Measurements from ENCODE around the gene CAP2.
"Not testable (repeated sequence)": the region's sequence is repeated elsewhere in the genome, so short reads cannot be mapped to it uniquely, and the experiment has no call there.

The CAP2 gene

GRCh38 chr6:17427062-17427461 lies 33.7 kb downstream of the CAP2 start:
- ATAC-seq, result no peak
- TF ChIP-seq CREB5 (CRISPR knock-in tag; IDR thresholded peaks at IDR 0.05; ENCODE audit: low read depth), result no peak
- no peak for TF ChIP-seq GLIS3 (CRISPR knock-in tag; IDR thresholded peaks at IDR 0.05)
- TF ChIP-seq PPARA (CRISPR knock-in tag; IDR thresholded peaks at IDR 0.05; ENCODE audit: borderline replicate concordance), result no peak
- no peak for TF ChIP-seq ZFP30 (CRISPR knock-in tag; IDR thresholded peaks at IDR 0.05)
- no peak for TF ChIP-seq TOX (CRISPR knock-in tag; IDR thresholded peaks at IDR 0.05; ENCODE audit: borderline replicate concordance)
- TF ChIP-seq ISL1 (CRISPR knock-in tag; IDR thresholded peaks at IDR 0.05), result no peak
- no peak for TF ChIP-seq PATZ1 (CRISPR knock-in tag; IDR thresholded peaks at IDR 0.05; ENCODE audit: borderline replicate concordance)
- TF ChIP-seq OSR1 (CRISPR knock-in tag; IDR thresholded peaks at IDR 0.05), result no peak
- no peak for TF ChIP-seq CSDC2 (CRISPR knock-in tag; IDR thresholded peaks at IDR 0.05)
- TF ChIP-seq ZNF8 (CRISPR knock-in tag; IDR thresholded peaks at IDR 0.05), result no peak
- TF ChIP-seq SNAI2 (CRISPR knock-in tag; IDR thresholded peaks at IDR 0.05), result no peak

GRCh38 chr6:17427617-17428016 lies 34.2 kb downstream of the CAP2 start:
- ATAC-seq, result no peak
- no peak for TF ChIP-seq TOX (CRISPR knock-in tag; IDR thresholded peaks at IDR 0.05; ENCODE audit: borderline replicate concordance)
- TF ChIP-seq ISL1 (CRISPR knock-in tag; IDR thresholded peaks at IDR 0.05), result no peak
- no peak for TF ChIP-seq CREB5 (CRISPR knock-in tag; IDR thresholded peaks at IDR 0.05; ENCODE audit: low read depth)
- no peak for TF ChIP-seq ZNF70 (CRISPR knock-in tag; IDR thresholded peaks at IDR 0.05)
- no peak for TF ChIP-seq ZNF8 (CRISPR knock-in tag; IDR thresholded peaks at IDR 0.05)
- no peak for TF ChIP-seq OSR1 (CRISPR knock-in tag; IDR thresholded peaks at IDR 0.05)
- TF ChIP-seq ARNTL (CRISPR knock-in tag; IDR thresholded peaks at IDR 0.05; ENCODE audit: borderline replicate concordance, low read depth), result no peak
- TF ChIP-seq BACH2 (CRISPR knock-in tag; IDR thresholded peaks at IDR 0.05; ENCODE audit: borderline replicate concordance), result no peak
- no peak for TF ChIP-seq ESRRG (CRISPR knock-in tag; IDR thresholded peaks at IDR 0.05)

GRCh38 chr6:17428595-17429120 lies 35.3 kb downstream of the CAP2 start:
- ATAC-seq, result not testable (repeated sequence)

GRCh38 chr6:17429383-17430061 lies 36.1 kb downstream of the CAP2 start:
- no peak for ATAC-seq
- no peak for TF ChIP-seq OSR1 (CRISPR knock-in tag; IDR thresholded peaks at IDR 0.05)
- no peak for TF ChIP-seq PPARA (CRISPR knock-in tag; IDR thresholded peaks at IDR 0.05; ENCODE audit: borderline replicate concordance)
- TF ChIP-seq ZFP30 (CRISPR knock-in tag; IDR thresholded peaks at IDR 0.05), result no peak
- TF ChIP-seq ZFP3 (CRISPR knock-in tag; IDR thresholded peaks at IDR 0.05), result no peak
- TF ChIP-seq ZC3H10 (CRISPR knock-in tag; IDR thresholded peaks at IDR 0.05), result no peak
- TF ChIP-seq GLIS3 (CRISPR knock-in tag; IDR thresholded peaks at IDR 0.05), result no peak
- TF ChIP-seq CSRNP3 (CRISPR knock-in tag; IDR thresholded peaks at IDR 0.05), result no peak
- TF ChIP-seq PATZ1 (CRISPR knock-in tag; IDR thresholded peaks at IDR 0.05; ENCODE audit: borderline replicate concordance), result no peak
- TF ChIP-seq POU6F1 (CRISPR knock-in tag; IDR thresholded peaks at IDR 0.05; ENCODE audit: borderline replicate concordance, low read depth), result no peak
- TF ChIP-seq TOX (CRISPR knock-in tag; IDR thresholded peaks at IDR 0.05; ENCODE audit: borderline replicate concordance), result no peak
- TF ChIP-seq TCF4 (CRISPR knock-in tag; IDR thresholded peaks at IDR 0.05; ENCODE audit: borderline replicate concordance), result no peak
- TF ChIP-seq CREB5 (CRISPR knock-in tag; IDR thresholded peaks at IDR 0.05; ENCODE audit: low read depth), result no peak
- no peak for TF ChIP-seq RARB (CRISPR knock-in tag; IDR thresholded peaks at IDR 0.05)
- TF ChIP-seq CSDC2 (CRISPR knock-in tag; IDR thresholded peaks at IDR 0.05), result no peak
- TF ChIP-seq ZNF565 (CRISPR knock-in tag; conservative IDR thresholded peaks at IDR 0.05; ENCODE audit: low read depth), result no peak
- TF ChIP-seq ISL1 (CRISPR knock-in tag; IDR thresholded peaks at IDR 0.05), result no peak
- TF ChIP-seq ARNTL (CRISPR knock-in tag; IDR thresholded peaks at IDR 0.05; ENCODE audit: borderline replicate concordance, low read depth), result no peak
- no peak for TF ChIP-seq BACH2 (CRISPR knock-in tag; IDR thresholded peaks at IDR 0.05; ENCODE audit: borderline replicate concordance)
